Activated T-cell treated with anti-CD3 and anti-CD28 coated beads for 1 hour (primary cell): ENCODE data around the gene IRX5.

Source experiments
- DNase-seq: peaks from one replicate; pipeline ENCODE4 v3.0.0-alpha.2; 2020; ENCODE audit warnings: low read depth

IRX5 gene

GRCh38 chr16:54952195-54952594, 21.5 kb downstream of the IRX5 start:
- DNase-seq: no peak

- no peak for DNase-seq
These were observed 22.8 kb downstream of the IRX5 start for GRCh38 chr16:54953461-54953860.

GRCh38 chr16:54954220-54954619, 23.6 kb downstream of the IRX5 start:
- no peak for DNase-seq

- DNase-seq: no peak
These were observed 25.1 kb downstream of the IRX5 start for GRCh38 chr16:54955757-54956156.

- DNase-seq: no peak
These were observed 26.9 kb downstream of the IRX5 start for GRCh38 chr16:54957403-54958166.

GRCh38 chr16:54962045-54962444, 31.4 kb downstream of the IRX5 start:
- no peak for DNase-seq

- DNase-seq: no peak
These were observed 33.6 kb downstream of the IRX5 start for GRCh38 chr16:54964239-54964638.

GRCh38 chr16:54965464-54965863, 34.8 kb downstream of the IRX5 start:
- no peak for DNase-seq

- no peak for DNase-seq
These were observed 37.3 kb downstream of the IRX5 start for GRCh38 chr16:54968011-54968410.

- DNase-seq: no peak
These were observed 38.1 kb downstream of the IRX5 start for GRCh38 chr16:54968784-54969183.

GRCh38 chr16:54970016-54970415, 39.4 kb downstream of the IRX5 start:
- no peak for DNase-seq

GRCh38 chr16:54974367-54974766, 43.7 kb downstream of the IRX5 start:
- DNase-seq: no peak

- DNase-seq: no peak
These were observed 46.1 kb downstream of the IRX5 start for GRCh38 chr16:54976651-54977200.

GRCh38 chr16:54977211-54977610, 46.5 kb downstream of the IRX5 start:
- no peak for DNase-seq

- no peak for DNase-seq
These were observed 50.2 kb downstream of the IRX5 start for GRCh38 chr16:54980821-54981220.
